ENCODE measurements around the gene AGMO. TPM values are rescaled to one million over a fixed set of nuclear protein-coding genes. Genes with fewer than 3 reads are reported as not detected.

The AGMO gene
- polyA plus RNA-seq, 2 of the 4 experiments (the other 2 are of a cell fraction) = 2.6 to 7.9 TPM

GRCh38 chr7:15332956-15333355 is 228.9 kb downstream of the AGMO start:
- FAIRE-seq (peak; percentile 13), ATAC-seq (no peak), DNase-seq (ENCODE audit: low read depth in 1 of 2, low spot score in 1 of 2) (no peak)
- no peak for TF ChIP-seq CHD2 (IDR thresholded peaks at IDR 0.05; ENCODE audit: low read length, partially characterized antibody)
- TF ChIP-seq HOXB5 (CRISPR knock-in tag; IDR thresholded peaks at IDR 0.05) = no peak
- TF ChIP-seq POLR2AphosphoS2 (conservative IDR thresholded peaks at IDR 0.05; ENCODE audit: low read length) = no peak
- no peak for TF ChIP-seq TP53 (CRISPR knock-in tag; IDR thresholded peaks at IDR 0.05)
- TF ChIP-seq ZFP36 (IDR thresholded peaks at IDR 0.05; ENCODE audit: borderline replicate concordance, partially characterized antibody) = no peak
- no peak for TF ChIP-seq HOXA7 (CRISPR knock-in tag; IDR thresholded peaks at IDR 0.05)
- TF ChIP-seq FOSB (CRISPR knock-in tag; IDR thresholded peaks at IDR 0.05) = no peak
- TF ChIP-seq, protein P1, sequence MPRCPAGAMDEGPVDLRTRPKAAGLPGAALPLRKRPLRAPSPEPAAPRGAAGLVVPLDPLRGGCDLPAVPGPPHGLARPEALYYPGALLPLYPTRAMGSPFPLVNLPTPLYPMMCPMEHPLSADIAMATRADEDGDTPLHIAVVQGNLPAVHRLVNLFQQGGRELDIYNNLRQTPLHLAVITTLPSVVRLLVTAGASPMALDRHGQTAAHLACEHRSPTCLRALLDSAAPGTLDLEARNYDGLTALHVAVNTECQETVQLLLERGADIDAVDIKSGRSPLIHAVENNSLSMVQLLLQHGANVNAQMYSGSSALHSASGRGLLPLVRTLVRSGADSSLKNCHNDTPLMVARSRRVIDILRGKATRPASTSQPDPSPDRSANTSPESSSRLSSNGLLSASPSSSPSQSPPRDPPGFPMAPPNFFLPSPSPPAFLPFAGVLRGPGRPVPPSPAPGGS (IDR thresholded peaks at IDR 0.05) = no peak
- TF ChIP-seq RCOR1 (IDR thresholded peaks at IDR 0.05; ENCODE audit: low read depth, low read length) = no peak
- no peak for TF ChIP-seq EHF (CRISPR knock-in tag; IDR thresholded peaks at IDR 0.05)
- TF ChIP-seq CTCF (IDR thresholded peaks at IDR 0.05) = no peak
- Histone ChIP-seq H3K4me1 (no peaks in the 10 kb centered on the region), H3K4me2 (no peak overlapping the region), H3K4me3 (no peak overlapping the region), H3K27ac (no peak overlapping the region), H3K9me3 (no peaks in the 10 kb centered on the region)
- 28% methylated on average over 2 of the region's 2 CpGs for WGBS (ENCODE audit: missing lambda C conversion rate)
- POLR2A ChIA-PET = no interaction called here
- CTCF ChIA-PET = no interaction called here

GRCh38 chr7:15330943-15331342 is 230.9 kb downstream of the AGMO start:
- FAIRE-seq (no peak), ATAC-seq (no peak), DNase-seq (ENCODE audit: low read depth in 1 of 2, low spot score in 1 of 2) (no peak)
- ChIA-PET POLR2A (no interaction called here), CTCF (interaction anchor here (0.6 kb wide), 1 partner anchor 104 kb away, joined by 5 read pairs; no protein-coding TSS in a partner anchor)
- Histone ChIP-seq H3K27ac (no peak overlapping the region), H3K9me3 (no peaks in the 10 kb centered on the region), H3K4me3 (no peak overlapping the region), H3K4me2 (no peak overlapping the region), H3K4me1 (no peaks in the 10 kb centered on the region)
- WGBS (ENCODE audit: missing lambda C conversion rate) = 68% methylated on average over 2 of the region's 2 CpGs
- TF ChIP-seq PHF8 (IDR thresholded peaks at IDR 0.05; ENCODE audit: borderline replicate concordance, low read depth) (no peak), MAX (IDR thresholded peaks at IDR 0.05) (no peak), NR3C1 (IDR thresholded peaks at IDR 0.05) (no peak), CEBPB (IDR thresholded peaks at IDR 0.05) (no peak), RAD21 (conservative IDR thresholded peaks at IDR 0.05 in 1 of 2, IDR thresholded peaks at IDR 0.05 in 1 of 2) (no peak), EP300 (IDR thresholded peaks at IDR 0.05) (no peak), CTCF (IDR thresholded peaks at IDR 0.05) (no peak), REST (IDR thresholded peaks at IDR 0.05) (no peak), JUNB (IDR thresholded peaks at IDR 0.05) (no peak), ESRRA (IDR thresholded peaks at IDR 0.05; ENCODE audit: borderline replicate concordance, low read length) (no peak), RCOR1 (IDR thresholded peaks at IDR 0.05; ENCODE audit: low read depth, low read length) (no peak), PBX3 (IDR thresholded peaks at IDR 0.05) (no peak)
- TF ChIP-seq, protein P1 (IDR thresholded peaks at IDR 0.05) = no peak
